ENCODE measurements around the gene CCDC83.

Gene CCDC83

GRCh38 chr11:85863855-85864254 is 8.7 kb downstream of the CCDC83 start:
- no peaks in the 10 kb centered on the region for H3K4me1 ChIP-seq (ENCODE audit: control insufficient read depth in 2 of 2, insufficient read depth in 1 of 2, low read depth in 1 of 2, low read length in 2 of 2)
- H3K14ac ChIP-seq (ENCODE audit: low read length): no peak overlapping the region
- no peak overlapping the region for H3K4ac ChIP-seq (ENCODE audit: low read length)
- H3K36me3 ChIP-seq (replicated peaks in 1 of 2; ENCODE audit: control insufficient read depth in 2 of 2, insufficient read depth in 2 of 2, low read length in 2 of 2): no peaks in the 10 kb centered on the region
- no peak overlapping the region for H2BK120ac ChIP-seq (ENCODE audit: low read depth, low read length)
- H3K4me3 ChIP-seq (ENCODE audit: low read length in 2 of 2): no peak overlapping the region
- H2BK15ac ChIP-seq (ENCODE audit: low read length): no peak overlapping the region
- no peak overlapping the region for H3K27ac ChIP-seq (replicated peaks; ENCODE audit: low read length)
- H2AK5ac ChIP-seq (ENCODE audit: low read depth, low read length): no peak overlapping the region
- no peak for DNase-seq (ENCODE audit: low spot score)
- H3K23ac ChIP-seq (ENCODE audit: low read depth, low read length, poor library complexity): no peak overlapping the region
- no peak overlapping the region for H2BK5ac ChIP-seq (ENCODE audit: low read length)
- WGBS, 2 donors (ENCODE audit: extremely low coverage in 2 of 2, insufficient read length in 2 of 2, insufficient replicate concordance in 1 of 2): no CpG with 5 or more reads among the region's 1 CpG
- no peaks in the 10 kb centered on the region for H3K9me3 ChIP-seq (replicated peaks in 1 of 2; ENCODE audit: control insufficient read depth in 2 of 2, insufficient read depth in 1 of 2, low read depth in 1 of 2, low read length in 2 of 2)
- H3K79me1 ChIP-seq (ENCODE audit: low read depth, low read length): no peaks in the 10 kb centered on the region
- H4K8ac ChIP-seq (ENCODE audit: low read depth, low read length): no peak overlapping the region
- no peak overlapping the region for H4K91ac ChIP-seq (ENCODE audit: low read depth, low read length, poor library complexity)
- H3K18ac ChIP-seq (ENCODE audit: low read length): no peak overlapping the region
- H2BK12ac ChIP-seq (ENCODE audit: low read length): no peak overlapping the region
- H3K9ac ChIP-seq (ENCODE audit: low read depth, low read length, poor library complexity): no peak overlapping the region
- H3K27me3 ChIP-seq (ENCODE audit: control insufficient read depth in 3 of 3, insufficient read depth in 3 of 3, low read depth in 1 of 3, low read length in 3 of 3): no peaks in the 10 kb centered on the region
- no peak overlapping the region for H2AFZ ChIP-seq (ENCODE audit: low read length)
- no peak overlapping the region for H3K4me2 ChIP-seq (ENCODE audit: insufficient read depth, low read length, poor library complexity, severe bottlenecking)

- Histone ChIP-seq H4K8ac (ENCODE audit: low read depth, low read length) (no peak overlapping the region), H3K4me1 (ENCODE audit: control insufficient read depth in 2 of 2, insufficient read depth in 1 of 2, low read depth in 1 of 2, low read length in 2 of 2) (peaks cover 0 to 2% of the 10 kb centered on the region in 2 donors), H3K9me3 (replicated peaks in 1 of 2; ENCODE audit: control insufficient read depth in 2 of 2, insufficient read depth in 1 of 2, low read depth in 1 of 2, low read length in 2 of 2) (no peaks in the 10 kb centered on the region), H2BK12ac (ENCODE audit: low read length) (no peak overlapping the region), H2AK5ac (ENCODE audit: low read depth, low read length) (no peak overlapping the region), H4K91ac (ENCODE audit: low read depth, low read length, poor library complexity) (no peak overlapping the region), H3K4me2 (ENCODE audit: insufficient read depth, low read length, poor library complexity, severe bottlenecking) (no peak overlapping the region), H3K18ac (ENCODE audit: low read length) (no peak overlapping the region), H3K14ac (ENCODE audit: low read length) (no peak overlapping the region), H3K27me3 (ENCODE audit: control insufficient read depth in 3 of 3, insufficient read depth in 3 of 3, low read depth in 1 of 3, low read length in 3 of 3) (no peaks in the 10 kb centered on the region), H2BK5ac (ENCODE audit: low read length) (no peak overlapping the region), H3K36me3 (replicated peaks in 1 of 2; ENCODE audit: control insufficient read depth in 2 of 2, insufficient read depth in 2 of 2, low read length in 2 of 2) (no peaks in the 10 kb centered on the region), H3K27ac (replicated peaks; ENCODE audit: low read length) (no peak overlapping the region), H3K79me1 (ENCODE audit: low read depth, low read length) (no peaks in the 10 kb centered on the region), H2BK15ac (ENCODE audit: low read length) (no peak overlapping the region), H2AFZ (ENCODE audit: low read length) (no peak overlapping the region), H3K9ac (ENCODE audit: low read depth, low read length, poor library complexity) (no peak overlapping the region), H3K4ac (ENCODE audit: low read length) (no peak overlapping the region), H2BK120ac (ENCODE audit: low read depth, low read length) (no peak overlapping the region), H3K23ac (ENCODE audit: low read depth, low read length, poor library complexity) (no peak overlapping the region), H3K4me3 (ENCODE audit: low read length in 2 of 2) (no peak overlapping the region)
- no peak for DNase-seq (ENCODE audit: low spot score)
- no CpG with 5 or more reads among the region's 1 CpG for WGBS, 2 donors (ENCODE audit: extremely low coverage in 2 of 2, insufficient read length in 2 of 2, insufficient replicate concordance in 1 of 2)
Observed at GRCh38 chr11:85866137-85866827, 11.1 kb downstream of the CCDC83 start.

GRCh38 chr11:85867751-85868150 is 12.6 kb downstream of the CCDC83 start:
- no peak overlapping the region for H4K8ac ChIP-seq (ENCODE audit: low read depth, low read length)
- H3K9ac ChIP-seq (ENCODE audit: low read depth, low read length, poor library complexity): no peak overlapping the region
- H3K4me2 ChIP-seq (ENCODE audit: insufficient read depth, low read length, poor library complexity, severe bottlenecking): no peak overlapping the region
- H4K91ac ChIP-seq (ENCODE audit: low read depth, low read length, poor library complexity): no peak overlapping the region
- WGBS, 2 donors (ENCODE audit: extremely low coverage in 2 of 2, insufficient read length in 2 of 2, insufficient replicate concordance in 1 of 2): no CpG with 5 or more reads among the region's 3 CpGs
- H2BK5ac ChIP-seq (ENCODE audit: low read length): no peak overlapping the region
- DNase-seq (ENCODE audit: low spot score): no peak
- H3K36me3 ChIP-seq (replicated peaks in 1 of 2; ENCODE audit: control insufficient read depth in 2 of 2, insufficient read depth in 2 of 2, low read length in 2 of 2): no peaks in the 10 kb centered on the region
- H3K4ac ChIP-seq (ENCODE audit: low read length): no peak overlapping the region
- no peak overlapping the region for H2BK12ac ChIP-seq (ENCODE audit: low read length)
- no peak overlapping the region for H3K18ac ChIP-seq (ENCODE audit: low read length)
- H3K14ac ChIP-seq (ENCODE audit: low read length): no peak overlapping the region
- no peaks in the 10 kb centered on the region for H3K79me1 ChIP-seq (ENCODE audit: low read depth, low read length)
- H3K4me1 ChIP-seq (ENCODE audit: control insufficient read depth in 2 of 2, insufficient read depth in 1 of 2, low read depth in 1 of 2, low read length in 2 of 2): peaks cover 0 to 2% of the 10 kb centered on the region in 2 donors
- no peak overlapping the region for H3K23ac ChIP-seq (ENCODE audit: low read depth, low read length, poor library complexity)
- no peak overlapping the region for H3K4me3 ChIP-seq (ENCODE audit: low read length in 2 of 2)
- H3K27ac ChIP-seq (replicated peaks; ENCODE audit: low read length): no peak overlapping the region
- no peak overlapping the region for H2AFZ ChIP-seq (ENCODE audit: low read length)
- no peaks in the 10 kb centered on the region for H3K27me3 ChIP-seq (ENCODE audit: control insufficient read depth in 3 of 3, insufficient read depth in 3 of 3, low read depth in 1 of 3, low read length in 3 of 3)
- H2AK5ac ChIP-seq (ENCODE audit: low read depth, low read length): no peak overlapping the region
- no peaks in the 10 kb centered on the region for H3K9me3 ChIP-seq (replicated peaks in 1 of 2; ENCODE audit: control insufficient read depth in 2 of 2, insufficient read depth in 1 of 2, low read depth in 1 of 2, low read length in 2 of 2)
- H2BK120ac ChIP-seq (ENCODE audit: low read depth, low read length): no peak overlapping the region
- H2BK15ac ChIP-seq (ENCODE audit: low read length): no peak overlapping the region

GRCh38 chr11:85869781-85870180 is 14.6 kb downstream of the CCDC83 start:
- Histone ChIP-seq H3K4me3 (ENCODE audit: low read length in 2 of 2) (no peak overlapping the region), H2AK5ac (ENCODE audit: low read depth, low read length) (no peak overlapping the region), H4K91ac (ENCODE audit: low read depth, low read length, poor library complexity) (no peak overlapping the region)

More at GRCh38 chr11:85869781-85870180, 14.6 kb downstream of the CCDC83 start:
- Histone ChIP-seq H3K4me1 (ENCODE audit: control insufficient read depth in 2 of 2, insufficient read depth in 1 of 2, low read depth in 1 of 2, low read length in 2 of 2) (peaks cover 0 to 2% of the 10 kb centered on the region in 2 donors), H2AFZ (ENCODE audit: low read length) (no peak overlapping the region), H3K36me3 (replicated peaks in 1 of 2; ENCODE audit: control insufficient read depth in 2 of 2, insufficient read depth in 2 of 2, low read length in 2 of 2) (no peaks in the 10 kb centered on the region), H2BK5ac (ENCODE audit: low read length) (no peak overlapping the region), H3K23ac (ENCODE audit: low read depth, low read length, poor library complexity) (no peak overlapping the region), H2BK12ac (ENCODE audit: low read length) (no peak overlapping the region), H3K27ac (replicated peaks; ENCODE audit: low read length) (no peak overlapping the region), H2BK15ac (ENCODE audit: low read length) (no peak overlapping the region), H3K9me3 (replicated peaks in 1 of 2; ENCODE audit: control insufficient read depth in 2 of 2, insufficient read depth in 1 of 2, low read depth in 1 of 2, low read length in 2 of 2) (no peaks in the 10 kb centered on the region), H3K4me2 (ENCODE audit: insufficient read depth, low read length, poor library complexity, severe bottlenecking) (no peak overlapping the region), H3K79me1 (ENCODE audit: low read depth, low read length) (no peaks in the 10 kb centered on the region), H4K8ac (ENCODE audit: low read depth, low read length) (no peak overlapping the region), H3K18ac (ENCODE audit: low read length) (peak overlapping the region; percentile 44), H3K14ac (ENCODE audit: low read length) (no peak overlapping the region), H3K4ac (ENCODE audit: low read length) (no peak overlapping the region), H3K9ac (ENCODE audit: low read depth, low read length, poor library complexity) (no peak overlapping the region), H2BK120ac (ENCODE audit: low read depth, low read length) (no peak overlapping the region), H3K27me3 (ENCODE audit: control insufficient read depth in 3 of 3, insufficient read depth in 3 of 3, low read depth in 1 of 3, low read length in 3 of 3) (no peaks in the 10 kb centered on the region)
- no peak for DNase-seq (ENCODE audit: low spot score)
- WGBS, 2 donors (ENCODE audit: extremely low coverage in 2 of 2, insufficient read length in 2 of 2, insufficient replicate concordance in 1 of 2): no CpG with 5 or more reads among the region's 2 CpGs

Measured in neuronal stem cell (in vitro differentiated cells).